GM12878 (cell line): ENCODE measurements around the gene NUDT7.

ENCODE experiments used
- CEBPB ChIP-seq, 2 experiments: fragments of 150-350 bp in 1 of 2; IDR thresholded peaks; 2 replicates each; pipeline ENCODE4 v1.6.1; 2012 to 2014; ENCODE audit warnings: low read depth in 2 of 2, low read length in 2 of 2, borderline replicate concordance in 1 of 2, inconsistent platforms in 1 of 2
- E2F4 ChIP-seq: IDR thresholded peaks from 2 replicates; pipeline ENCODE4 v1.6.1; 2012; ENCODE audit warnings: low read depth, low read length, improper control_type of control experiment
- POLR2AphosphoS5 ChIP-seq: IDR thresholded peaks from 2 replicates; pipeline ENCODE4 v1.6.1; 2011; ENCODE audit warnings: mild to moderate bottlenecking, low read length, inconsistent platforms
- RB1 ChIP-seq: fragments of 450-650 bp; formaldehyde crosslinking; IDR thresholded peaks from 2 replicates; pipeline ENCODE4 v1.6.1; 2017; ENCODE audit warnings: mild to moderate bottlenecking, borderline replicate concordance
- REST ChIP-seq: IDR thresholded peaks from 2 replicates; pipeline ENCODE4 v1.6.1; 2012; ENCODE audit warnings: mild to moderate bottlenecking, low read depth, low read length
- RFX5 ChIP-seq: IDR thresholded peaks from 2 replicates; pipeline ENCODE4 v1.6.1; 2011; ENCODE audit warnings: low read depth, low read length, improper control_type of control experiment
- STAT3 ChIP-seq: IDR thresholded peaks from 2 replicates; pipeline ENCODE4 v1.6.1; 2011; ENCODE audit warnings: low read depth, low read length, improper control_type of control experiment
- TF ChIP-seq, protein P1 (sequence below), 3 experiments: IDR thresholded peaks in 2 of 3; conservative IDR thresholded peaks in 1 of 3; 2 replicates each; pipeline ENCODE4 v1.5.1; 2011; ENCODE audit warnings: low read depth in 3 of 3, low read length in 3 of 3, mild to moderate bottlenecking in 3 of 3, control low read depth in 2 of 3, moderate library complexity in 2 of 3, inconsistent platforms in 1 of 3, mixed read lengths in 1 of 3; ENCODE audit not compliant: control insufficient read depth in 2 of 3, insufficient read depth in 1 of 3; ENCODE audit errors: extremely low read depth in 1 of 3

DNA sequence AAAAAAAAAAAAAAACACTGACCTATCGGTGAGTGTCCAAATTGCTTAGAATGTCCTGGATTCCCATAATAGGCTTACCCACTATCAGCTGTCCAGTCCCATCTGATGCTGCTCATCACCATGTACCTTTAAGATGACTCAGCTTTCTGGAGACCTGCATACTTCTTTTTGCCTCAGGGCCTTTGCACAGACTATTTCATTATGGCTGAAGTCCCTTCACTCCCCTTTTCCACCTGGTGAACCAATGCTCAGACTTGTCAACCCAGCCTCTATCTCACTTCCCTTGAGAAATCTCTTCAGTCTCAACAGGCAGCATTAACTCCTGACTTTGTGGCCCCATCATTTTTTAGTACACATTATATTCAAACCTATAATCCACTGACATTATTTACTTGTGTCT is 29.7 kb upstream of the NUDT7 start:
- TF ChIP-seq RFX5 (no peak), REST (no peak), POLR2AphosphoS5 (no peak), STAT3 (no peak), E2F4 (no peak), RB1 (no peak), CEBPB (IDR thresholded peaks at IDR 0.05; ENCODE audit: borderline replicate concordance in 1 of 2, low read depth in 2 of 2, low read length in 2 of 2) (no peak)
- TF ChIP-seq, protein P1, sequence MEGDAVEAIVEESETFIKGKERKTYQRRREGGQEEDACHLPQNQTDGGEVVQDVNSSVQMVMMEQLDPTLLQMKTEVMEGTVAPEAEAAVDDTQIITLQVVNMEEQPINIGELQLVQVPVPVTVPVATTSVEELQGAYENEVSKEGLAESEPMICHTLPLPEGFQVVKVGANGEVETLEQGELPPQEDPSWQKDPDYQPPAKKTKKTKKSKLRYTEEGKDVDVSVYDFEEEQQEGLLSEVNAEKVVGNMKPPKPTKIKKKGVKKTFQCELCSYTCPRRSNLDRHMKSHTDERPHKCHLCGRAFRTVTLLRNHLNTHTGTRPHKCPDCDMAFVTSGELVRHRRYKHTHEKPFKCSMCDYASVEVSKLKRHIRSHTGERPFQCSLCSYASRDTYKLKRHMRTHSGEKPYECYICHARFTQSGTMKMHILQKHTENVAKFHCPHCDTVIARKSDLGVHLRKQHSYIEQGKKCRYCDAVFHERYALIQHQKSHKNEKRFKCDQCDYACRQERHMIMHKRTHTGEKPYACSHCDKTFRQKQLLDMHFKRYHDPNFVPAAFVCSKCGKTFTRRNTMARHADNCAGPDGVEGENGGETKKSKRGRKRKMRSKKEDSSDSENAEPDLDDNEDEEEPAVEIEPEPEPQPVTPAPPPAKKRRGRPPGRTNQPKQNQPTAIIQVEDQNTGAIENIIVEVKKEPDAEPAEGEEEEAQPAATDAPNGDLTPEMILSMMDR (IDR thresholded peaks at IDR 0.05 in 2 of 3, conservative IDR thresholded peaks at IDR 0.05 in 1 of 3; ENCODE audit: control insufficient read depth in 2 of 3, extremely low read depth in 1 of 3, insufficient read depth in 1 of 3, low read depth in 3 of 3, low read length in 3 of 3): no peak
